NCI-H2107 treated with DMSO at 0.1 percent for 48 hours (cell line): ENCODE measurements around the gene SHH.

Experiments
- DNase-seq: peaks from one replicate; lab custom pipeline; 2025; ENCODE audit not compliant: unreplicated experiment; lab: John Stamatoyannopoulos, UW

The SHH gene

GRCh38 chr7:155807789-155808548 lies 4.3 kb downstream of the SHH start:
- no peak for DNase-seq

- no peak for DNase-seq
Measured at GRCh38 chr7:155807065-155807671, 5.1 kb downstream of the SHH start.

GRCh38 chr7:155806096-155806871 lies 6.0 kb downstream of the SHH start:
- DNase-seq = no peak

- no peak for DNase-seq
Measured at GRCh38 chr7:155805826-155806095, 6.5 kb downstream of the SHH start.

- no peak for DNase-seq
Measured at GRCh38 chr7:155804897-155805825, 7.1 kb downstream of the SHH start.

- DNase-seq = no peak
Measured at GRCh38 chr7:155804431-155804831, 7.8 kb downstream of the SHH start.

- DNase-seq = no peak
Measured at GRCh38 chr7:155803418-155804376, 8.6 kb downstream of the SHH start.

- DNase-seq = no peak
Measured at GRCh38 chr7:155802906-155803417, 9.3 kb downstream of the SHH start.

GRCh38 chr7:155802291-155802690 lies 10.0 kb downstream of the SHH start:
- DNase-seq = no peak

GRCh38 chr7:155800741-155801267 lies 11.5 kb downstream of the SHH start:
- no peak for DNase-seq

- no peak for DNase-seq
Measured at GRCh38 chr7:155800301-155800700, 12.0 kb downstream of the SHH start.

GRCh38 chr7:155799514-155799913 lies 12.7 kb downstream of the SHH start:
- DNase-seq = no peak

GRCh38 chr7:155798673-155799439 lies 13.4 kb downstream of the SHH start:
- no peak for DNase-seq

GRCh38 chr7:155797262-155798250 lies 14.7 kb downstream of the SHH start:
- no peak for DNase-seq

GRCh38 chr7:155796381-155797261 lies 15.6 kb downstream of the SHH start:
- DNase-seq = peak; percentile 8

- no peak for DNase-seq
Measured at GRCh38 chr7:155795951-155796350, 16.3 kb downstream of the SHH start.

GRCh38 chr7:155795401-155795800 lies 16.9 kb downstream of the SHH start:
- no peak for DNase-seq
